Fibroblast of skin of back (primary cell): Measurements from ENCODE around the gene ZDHHC5. TPM values are rescaled to one million over a fixed set of nuclear protein-coding genes. Genes with fewer than 3 reads are reported as not detected.

Experiments
- DNase-seq: peaks from one replicate; pipeline ENCODE4 v3.0.0-alpha.2; 2013
- polyA plus RNA-seq, 2 experiments: library from polyadenylated mRNA; unstranded; fragments of 120-200 nt; gene quantifications; one replicate each; pipeline ENCODE4 v1.2.1, GENCODE V29; 2013; ENCODE audit not compliant: insufficient read length in 2 of 2

The ZDHHC5 gene
- 60.9 TPM for polyA plus RNA-seq (2013, experiment 1 of 2; ENCODE audit: insufficient read length)
- 36.9 TPM for polyA plus RNA-seq (2013, experiment 2 of 2; ENCODE audit: insufficient read length)

GRCh38 chr11:57667736-57668433 is at the start of gene ZDHHC5:
ZDHHC5 (plus strand) TSS chr11:57668114; CDS start chr11:57673091, 4,977 bp downstream.
- DNase-seq = peak; percentile 99

GRCh38 chr11:57618438-57618837 is 49.5 kb upstream of the ZDHHC5 start:
- no peak for DNase-seq

GRCh38 chr11:57619331-57619730 is 48.6 kb upstream of the ZDHHC5 start:
- no peak for DNase-seq

- no peak for DNase-seq
These were observed 47.4 kb upstream of the ZDHHC5 start for GRCh38 chr11:57620467-57620866.

- DNase-seq = no peak
These were observed 45.7 kb upstream of the ZDHHC5 start for GRCh38 chr11:57622263-57622662.

GRCh38 chr11:57624864-57625263 is 43.0 kb upstream of the ZDHHC5 start:
- DNase-seq = no peak

- no peak for DNase-seq
These were observed 41.0 kb upstream of the ZDHHC5 start for GRCh38 chr11:57626895-57627294.

- DNase-seq = no peak
These were observed 37.7 kb upstream of the ZDHHC5 start for GRCh38 chr11:57630171-57630570.

GRCh38 chr11:57632116-57632515 is 35.8 kb upstream of the ZDHHC5 start:
- no peak for DNase-seq

- DNase-seq = no peak
These were observed 34.4 kb upstream of the ZDHHC5 start for GRCh38 chr11:57633394-57634070.

GRCh38 chr11:57634311-57634710 is 33.6 kb upstream of the ZDHHC5 start:
- no peak for DNase-seq

GRCh38 chr11:57635246-57635645 is 32.7 kb upstream of the ZDHHC5 start:
- no peak for DNase-seq

GRCh38 chr11:57637626-57638004 is 30.3 kb upstream of the ZDHHC5 start:
- peak; percentile 48 for DNase-seq

GRCh38 chr11:57638005-57638781 is 29.7 kb upstream of the ZDHHC5 start:
- DNase-seq = peak; percentile 93

- DNase-seq = no peak
These were observed 29.0 kb upstream of the ZDHHC5 start for GRCh38 chr11:57638811-57639320.

GRCh38 chr11:57639321-57640067 is 28.4 kb upstream of the ZDHHC5 start:
- DNase-seq = peak; percentile 75

GRCh38 chr11:57640068-57640800 is 27.7 kb upstream of the ZDHHC5 start:
- no peak for DNase-seq

GRCh38 chr11:57641011-57641807 is 26.7 kb upstream of the ZDHHC5 start:
- peak; percentile 59 for DNase-seq

GRCh38 chr11:57643802-57644201 is 24.1 kb upstream of the ZDHHC5 start:
- DNase-seq = no peak
